ENCODE results near the gene P2RY6.
A peak's percentile ranks its signal among the peaks of the same experiment; 100 is the strongest.

P2RY6 gene

GRCh38 chr11:73335204-73335923 lies 63.2 kb downstream of the P2RY6 start:
- DNase-seq (ENCODE audit: low read depth): peak; percentile 71

- DNase-seq (ENCODE audit: low read depth): no peak
Observed at GRCh38 chr11:73337846-73338245, 65.7 kb downstream of the P2RY6 start.

GRCh38 chr11:73338279-73338678 lies 66.1 kb downstream of the P2RY6 start:
- DNase-seq (ENCODE audit: low read depth): no peak

GRCh38 chr11:73340164-73340563 lies 68.0 kb downstream of the P2RY6 start:
- no peak for DNase-seq (ENCODE audit: low read depth)

GRCh38 chr11:73342633-73343032 lies 70.5 kb downstream of the P2RY6 start:
- DNase-seq (ENCODE audit: low read depth): no peak

GRCh38 chr11:73343076-73343873 lies 71.1 kb downstream of the P2RY6 start:
- no peak for DNase-seq (ENCODE audit: low read depth)

GRCh38 chr11:73344191-73344607 lies 72.1 kb downstream of the P2RY6 start:
- DNase-seq (ENCODE audit: low read depth): no peak

- no peak for DNase-seq (ENCODE audit: low read depth)
Observed at GRCh38 chr11:73345481-73346160, 73.5 kb downstream of the P2RY6 start.

- DNase-seq (ENCODE audit: low read depth): no peak
Observed at GRCh38 chr11:73346186-73346935, 74.2 kb downstream of the P2RY6 start.

- DNase-seq (ENCODE audit: low read depth): no peak
Observed at GRCh38 chr11:73347067-73347466, 74.9 kb downstream of the P2RY6 start.

Data from activated T-cell treated with anti-CD3 and anti-CD28 coated beads for 48 hours (primary cell).